ENCODE results near the gene SLC9A9. TPM values are rescaled to one million over a fixed set of nuclear protein-coding genes. Genes with fewer than 3 reads are reported as not detected.

SLC9A9 gene
- total RNA-seq, 1 donor from 2014 or later = 3.0 TPM

GRCh38 chr3:143671626-143672025 is 176.6 kb downstream of the SLC9A9 start:
- no peaks in the 10 kb centered on the region for H3K27me3 ChIP-seq (ENCODE audit: control insufficient read depth, insufficient read depth, low read length)
- no peak overlapping the region for H3K4me3 ChIP-seq (ENCODE audit: low read depth, low read length)
- TF ChIP-seq, protein P1, sequence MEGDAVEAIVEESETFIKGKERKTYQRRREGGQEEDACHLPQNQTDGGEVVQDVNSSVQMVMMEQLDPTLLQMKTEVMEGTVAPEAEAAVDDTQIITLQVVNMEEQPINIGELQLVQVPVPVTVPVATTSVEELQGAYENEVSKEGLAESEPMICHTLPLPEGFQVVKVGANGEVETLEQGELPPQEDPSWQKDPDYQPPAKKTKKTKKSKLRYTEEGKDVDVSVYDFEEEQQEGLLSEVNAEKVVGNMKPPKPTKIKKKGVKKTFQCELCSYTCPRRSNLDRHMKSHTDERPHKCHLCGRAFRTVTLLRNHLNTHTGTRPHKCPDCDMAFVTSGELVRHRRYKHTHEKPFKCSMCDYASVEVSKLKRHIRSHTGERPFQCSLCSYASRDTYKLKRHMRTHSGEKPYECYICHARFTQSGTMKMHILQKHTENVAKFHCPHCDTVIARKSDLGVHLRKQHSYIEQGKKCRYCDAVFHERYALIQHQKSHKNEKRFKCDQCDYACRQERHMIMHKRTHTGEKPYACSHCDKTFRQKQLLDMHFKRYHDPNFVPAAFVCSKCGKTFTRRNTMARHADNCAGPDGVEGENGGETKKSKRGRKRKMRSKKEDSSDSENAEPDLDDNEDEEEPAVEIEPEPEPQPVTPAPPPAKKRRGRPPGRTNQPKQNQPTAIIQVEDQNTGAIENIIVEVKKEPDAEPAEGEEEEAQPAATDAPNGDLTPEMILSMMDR (IDR thresholded peaks at IDR 0.05; ENCODE audit: insufficient read depth, low read length, poor library complexity, severe bottlenecking) = no peak
- no peaks in the 10 kb centered on the region for H3K36me3 ChIP-seq (ENCODE audit: control insufficient read depth, insufficient read depth, low read length)
- DNase-seq (ENCODE audit: low read depth) = no peak

DNA sequence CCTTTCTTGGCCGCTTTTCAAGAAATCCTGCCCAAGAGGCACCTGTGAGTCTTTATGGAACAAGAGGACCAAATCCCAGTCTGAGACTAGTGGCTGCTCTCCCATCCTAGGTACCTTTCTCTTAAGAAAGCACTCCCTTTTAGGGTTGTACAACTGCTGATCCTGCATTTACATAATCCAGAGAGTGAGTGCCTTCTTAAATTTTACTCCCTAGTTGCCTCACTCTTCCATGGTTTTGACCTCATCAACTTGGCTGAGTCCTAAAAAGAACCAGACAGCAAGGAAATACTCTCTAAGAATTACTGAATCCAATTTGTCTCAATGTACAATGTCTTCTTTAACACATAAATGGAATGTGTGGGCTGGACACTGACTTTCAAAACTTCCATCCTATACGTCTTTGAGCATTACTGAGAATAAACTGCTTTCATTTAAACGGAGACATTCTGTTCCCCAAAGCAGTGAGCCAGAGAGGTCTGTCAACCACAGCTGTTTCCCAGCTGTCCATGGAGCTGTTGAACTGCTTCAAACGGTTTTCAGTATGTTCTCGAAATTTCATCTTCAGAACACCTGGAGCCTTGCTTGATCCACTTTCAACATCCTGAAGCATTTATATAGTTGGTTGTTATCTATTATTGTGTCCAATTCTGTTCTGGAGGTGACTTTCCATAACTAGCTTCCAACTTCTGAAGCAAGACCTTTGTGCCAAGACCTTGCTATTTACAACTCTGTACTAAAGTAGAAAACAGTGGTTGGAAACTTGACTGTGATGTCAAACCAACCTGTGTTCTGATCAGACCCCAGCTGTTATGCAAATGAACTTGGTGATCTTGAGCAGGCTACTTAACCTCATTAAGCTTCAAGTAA is 179.1 kb downstream of the SLC9A9 start:
- TF ChIP-seq, protein P1 (IDR thresholded peaks at IDR 0.05; ENCODE audit: insufficient read depth, low read length, poor library complexity, severe bottlenecking) = no peak
- H3K27me3 ChIP-seq (ENCODE audit: control insufficient read depth, insufficient read depth, low read length) = no peaks in the 10 kb centered on the region
- no peaks in the 10 kb centered on the region for H3K36me3 ChIP-seq (ENCODE audit: control insufficient read depth, insufficient read depth, low read length)
- no peak for DNase-seq (ENCODE audit: low read depth)
- H3K4me3 ChIP-seq (ENCODE audit: low read depth, low read length) = no peak overlapping the region

GRCh38 chr3:143668385-143668784 is 179.9 kb downstream of the SLC9A9 start:
- no peaks in the 10 kb centered on the region for H3K27me3 ChIP-seq (ENCODE audit: control insufficient read depth, insufficient read depth, low read length)
- H3K36me3 ChIP-seq (ENCODE audit: control insufficient read depth, insufficient read depth, low read length) = no peaks in the 10 kb centered on the region
- H3K4me3 ChIP-seq (ENCODE audit: low read depth, low read length) = no peak overlapping the region
- DNase-seq (ENCODE audit: low read depth) = no peak
- TF ChIP-seq, protein P1 (IDR thresholded peaks at IDR 0.05; ENCODE audit: insufficient read depth, low read length, poor library complexity, severe bottlenecking) = no peak

- no peak overlapping the region for H3K4me3 ChIP-seq (ENCODE audit: low read depth, low read length)
- DNase-seq (ENCODE audit: low read depth) = no peak
- TF ChIP-seq, protein P1 (IDR thresholded peaks at IDR 0.05; ENCODE audit: insufficient read depth, low read length, poor library complexity, severe bottlenecking) = no peak
- no peaks in the 10 kb centered on the region for H3K36me3 ChIP-seq (ENCODE audit: control insufficient read depth, insufficient read depth, low read length)
- H3K27me3 ChIP-seq (ENCODE audit: control insufficient read depth, insufficient read depth, low read length) = no peaks in the 10 kb centered on the region
Measured at GRCh38 chr3:143661677-143662076, 186.6 kb downstream of the SLC9A9 start.

GRCh38 chr3:143658861-143659260 is 189.4 kb downstream of the SLC9A9 start:
- Histone ChIP-seq H3K36me3 (ENCODE audit: control insufficient read depth, insufficient read depth, low read length) (no peaks in the 10 kb centered on the region), H3K27me3 (ENCODE audit: control insufficient read depth, insufficient read depth, low read length) (no peaks in the 10 kb centered on the region), H3K4me3 (ENCODE audit: low read depth, low read length) (no peak overlapping the region)
- TF ChIP-seq, protein P1 (IDR thresholded peaks at IDR 0.05; ENCODE audit: insufficient read depth, low read length, poor library complexity, severe bottlenecking) = no peak
- DNase-seq (ENCODE audit: low read depth) = peak; percentile 68

- H3K27me3 ChIP-seq (ENCODE audit: control insufficient read depth, insufficient read depth, low read length) = no peaks in the 10 kb centered on the region
- H3K36me3 ChIP-seq (ENCODE audit: control insufficient read depth, insufficient read depth, low read length) = no peaks in the 10 kb centered on the region
- DNase-seq (ENCODE audit: low read depth) = no peak
- H3K4me3 ChIP-seq (ENCODE audit: low read depth, low read length) = no peak overlapping the region
- TF ChIP-seq, protein P1 (IDR thresholded peaks at IDR 0.05; ENCODE audit: insufficient read depth, low read length, poor library complexity, severe bottlenecking) = no peak
Measured at GRCh38 chr3:143658116-143658515, 190.2 kb downstream of the SLC9A9 start.
